ENCODE data around the gene SHLD1. TPM values are rescaled to one million over a fixed set of nuclear protein-coding genes. Genes with fewer than 3 reads are reported as not detected.

The SHLD1 gene
- total and polyA plus RNA-seq, 2 donors (not counting 3 experiments of a cell fraction or from before 2014, with no cell fraction given), result 4.7 to 6.3 TPM

DNA sequence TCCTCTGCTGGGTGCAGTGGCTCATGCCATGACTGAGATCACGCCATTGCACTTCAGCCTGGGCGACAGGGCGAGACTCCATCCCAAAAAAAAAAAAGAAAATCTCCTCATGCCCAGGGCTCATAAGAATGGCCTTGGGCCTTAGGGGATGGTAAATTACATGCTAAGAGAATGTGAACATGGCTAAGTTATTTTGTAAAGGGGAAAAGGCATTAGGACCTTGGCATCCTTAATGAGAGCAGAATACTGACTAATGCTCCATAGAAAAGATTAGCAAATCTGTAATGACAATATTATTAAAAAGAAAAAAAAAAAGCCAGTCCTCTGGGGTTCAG, 12.6 kb upstream of the SHLD1 start:
- H3K9me1 ChIP-seq (replicated peaks; ENCODE audit: control insufficient read depth, extremely low read depth, insufficient read depth, low read length), result no peaks in the 10 kb centered on the region
- no peaks in the 10 kb centered on the region for H4K20me1 ChIP-seq (replicated peaks; ENCODE audit: control insufficient read depth, extremely low read depth, insufficient read depth, low read length)
- FAIRE-seq (no peak), DNase-seq (ENCODE audit: low read depth, low spot score) (no peak)
- BruUV-seq (replicated peaks), result no TSS peak
- no peak overlapping the region for H3K4me3 ChIP-seq (replicated peaks in 1 of 3; ENCODE audit: insufficient read depth in 1 of 3, low read depth in 1 of 3, low read length in 3 of 3)
- no peak overlapping the region for H3K9ac ChIP-seq (replicated peaks; ENCODE audit: extremely low read depth, insufficient read depth, low read length)
- peaks cover 7 to 15% of the 10 kb centered on the region in 2 experiments for H3K27me3 ChIP-seq (ENCODE audit: control insufficient read depth in 2 of 2, insufficient read depth in 2 of 2, low read length in 2 of 2)
- no peak overlapping the region for H3K27ac ChIP-seq (ENCODE audit: insufficient read depth, low read depth, low read length)
- H3K79me2 ChIP-seq (ENCODE audit: control insufficient read depth, insufficient read depth, low read length), result no peaks in the 10 kb centered on the region
- H3K9me3 ChIP-seq (replicated peaks; ENCODE audit: control insufficient read depth, insufficient read depth, low read length), result no peaks in the 10 kb centered on the region
- no peaks in the 10 kb centered on the region for H3K4me1 ChIP-seq (ENCODE audit: control insufficient read depth, extremely low read depth, insufficient read depth, low read length)
- H2AFZ ChIP-seq (ENCODE audit: low read depth, low read length), result no peak overlapping the region
- intact Hi-C loops (cut with micrococcal nuclease), result no loop called here
- ChIA-PET CTCF (no interaction called here), POLR2A (no interaction called here)
- dilution Hi-C loops (cut with MboI; ENCODE audit: extremely low pct_ligation_motif_present, low sequenced_read_pairs), result no loop called here
- H3K4me2 ChIP-seq (ENCODE audit: insufficient read depth, low read length), result no peak overlapping the region
- H3K36me3 ChIP-seq (ENCODE audit: control insufficient read depth in 2 of 2, extremely low read depth in 1 of 2, insufficient read depth in 2 of 2, low read length in 2 of 2), result no peaks in the 10 kb centered on the region
- TF ChIP-seq, protein P1, sequence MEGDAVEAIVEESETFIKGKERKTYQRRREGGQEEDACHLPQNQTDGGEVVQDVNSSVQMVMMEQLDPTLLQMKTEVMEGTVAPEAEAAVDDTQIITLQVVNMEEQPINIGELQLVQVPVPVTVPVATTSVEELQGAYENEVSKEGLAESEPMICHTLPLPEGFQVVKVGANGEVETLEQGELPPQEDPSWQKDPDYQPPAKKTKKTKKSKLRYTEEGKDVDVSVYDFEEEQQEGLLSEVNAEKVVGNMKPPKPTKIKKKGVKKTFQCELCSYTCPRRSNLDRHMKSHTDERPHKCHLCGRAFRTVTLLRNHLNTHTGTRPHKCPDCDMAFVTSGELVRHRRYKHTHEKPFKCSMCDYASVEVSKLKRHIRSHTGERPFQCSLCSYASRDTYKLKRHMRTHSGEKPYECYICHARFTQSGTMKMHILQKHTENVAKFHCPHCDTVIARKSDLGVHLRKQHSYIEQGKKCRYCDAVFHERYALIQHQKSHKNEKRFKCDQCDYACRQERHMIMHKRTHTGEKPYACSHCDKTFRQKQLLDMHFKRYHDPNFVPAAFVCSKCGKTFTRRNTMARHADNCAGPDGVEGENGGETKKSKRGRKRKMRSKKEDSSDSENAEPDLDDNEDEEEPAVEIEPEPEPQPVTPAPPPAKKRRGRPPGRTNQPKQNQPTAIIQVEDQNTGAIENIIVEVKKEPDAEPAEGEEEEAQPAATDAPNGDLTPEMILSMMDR (IDR thresholded peaks at IDR 0.05; ENCODE audit: extremely low read depth in 1 of 2, insufficient read depth in 1 of 2, low read depth in 1 of 2, low read length in 2 of 2), result no peak
- TF ChIP-seq FOS (IDR thresholded peaks at IDR 0.05; ENCODE audit: borderline replicate concordance, insufficient read depth, low read length) (no peak), JUN (IDR thresholded peaks at IDR 0.05; ENCODE audit: borderline replicate concordance, insufficient read depth, insufficient read length, low read depth) (no peak), EZH2 (IDR thresholded peaks at IDR 0.05; ENCODE audit: borderline replicate concordance, low read depth, low read length, severe bottlenecking) (no peak), GATA2 (IDR thresholded peaks at IDR 0.05; ENCODE audit: insufficient read depth, insufficient read length, low read depth, low read length) (no peak), POLR2AphosphoS5 (IDR thresholded peaks at IDR 0.05; ENCODE audit: insufficient read depth, low read depth, low read length) (no peak), POLR2A (IDR thresholded peaks at IDR 0.05; ENCODE audit: low read depth, low read length) (no peak), MYC (IDR thresholded peaks at IDR 0.05; ENCODE audit: low read depth, low read length) (no peak)
- TF ChIP-seq, protein P2, sequence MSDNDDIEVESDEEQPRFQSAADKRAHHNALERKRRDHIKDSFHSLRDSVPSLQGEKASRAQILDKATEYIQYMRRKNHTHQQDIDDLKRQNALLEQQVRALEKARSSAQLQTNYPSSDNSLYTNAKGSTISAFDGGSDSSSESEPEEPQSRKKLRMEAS (IDR thresholded peaks at IDR 0.05; ENCODE audit: insufficient read depth, insufficient read length), result no peak
